Lower lobe of right lung (tissue), 2 donors: Measurements from ENCODE around the gene SMAD9. TPM values are rescaled to one million over a fixed set of nuclear protein-coding genes. Genes with fewer than 3 reads are reported as not detected.

Source experiments
- ATAC-seq, 2 donors: fragments of 200-7000 bp; cut with Tn5 transposase; one replicate each; pipeline ENCODE4 v1.9.1; 2020 to 2022; ENCODE audit warnings: mild to moderate bottlenecking in 2 of 2, moderate library complexity in 2 of 2
- DNase-seq: peaks from one replicate; pipeline ENCODE4 v3.0.0-alpha.2; 2020
- H3K27ac ChIP-seq: fragments of 200-600 bp; one replicate; pipeline ENCODE4 v1.8.0; 2022
- H3K27me3 ChIP-seq: fragments of 200-600 bp; one replicate; pipeline ENCODE4 v1.8.0; 2022; ENCODE audit warnings: low read depth
- H3K36me3 ChIP-seq: fragments of 200-600 bp; one replicate; pipeline ENCODE4 v1.8.0; 2022; ENCODE audit warnings: mild to moderate bottlenecking
- H3K4me1 ChIP-seq: fragments of 200-600 bp; one replicate; pipeline ENCODE4 v1.8.0; 2022
- H3K4me3 ChIP-seq: fragments of 200-600 bp; one replicate; pipeline ENCODE4 v1.8.0; 2022; ENCODE audit warnings: mild to moderate bottlenecking
- H3K9me3 ChIP-seq: fragments of 200-600 bp; one replicate; pipeline ENCODE4 v1.8.0; 2022
- CTCF ChIP-seq: fragments of 200-600 bp; IDR thresholded peaks from one replicate; pipeline ENCODE4 v1.8.0; 2022; ENCODE audit warnings: antibody characterized with exemption, mild to moderate bottlenecking
- intact Hi-C: fragments of 100-400 bp; cut with DNase I; formaldehyde crosslinking; loops from one replicate; pipeline ENCODE4 v1.11.0; 2022
- total RNA-seq: library from RNA; stranded (reverse); fragmentation: NEBNext Ultra II Directional; extraction: Animal tissue kit (Norgen Biotek cat#: 25700); gene quantifications from one replicate; pipeline ENCODE4 v1.2.1, GENCODE V29; 2021
- donor health status: DM: no; HTN: yes; CAD: no; lungs with severe emphysema.

The SMAD9 gene
- total RNA-seq, 1 donor from 2014 or later: 17.6 TPM

- Histone ChIP-seq H3K36me3 (no peaks in the 10 kb centered on the region), H3K4me3 (no peak overlapping the region), H3K4me1 (peaks cover 7% of the 10 kb centered on the region), H3K9me3 (no peaks in the 10 kb centered on the region), H3K27ac (no peak overlapping the region), H3K27me3 (peaks cover 5% of the 10 kb centered on the region)
- intact Hi-C loops: no loop called here
- no peak for TF ChIP-seq CTCF
- no peak for ATAC-seq
- DNase-seq: no peak
Observed at GRCh38 chr13:36921631-36922301, 1.7 kb upstream of the SMAD9 start.

- Histone ChIP-seq H3K36me3 (no peaks in the 10 kb centered on the region), H3K27me3 (peaks cover 5% of the 10 kb centered on the region), H3K4me3 (peak overlapping the region; percentile 62), H3K9me3 (no peaks in the 10 kb centered on the region), H3K4me1 (peaks cover 7% of the 10 kb centered on the region), H3K27ac (peak overlapping the region; percentile 69)
- intact Hi-C loops: no loop called here
- ATAC-seq (no peak), DNase-seq (no peak)
- TF ChIP-seq CTCF: no peak
Observed at GRCh38 chr13:36920616-36921185, 663 bp upstream of the SMAD9 start.

GRCh38 chr13:36919171-36919832, 736 bp downstream of the SMAD9 start:
- Histone ChIP-seq H3K27ac (peak overlapping the region; percentile 72), H3K27me3 (peaks cover 5% of the 10 kb centered on the region), H3K4me1 (peaks cover 7% of the 10 kb centered on the region), H3K36me3 (no peaks in the 10 kb centered on the region), H3K4me3 (peak overlapping the region; percentile 62), H3K9me3 (no peaks in the 10 kb centered on the region)
- DNase-seq (peak; percentile 67), ATAC-seq (peak; percentile 82 to 83)
- intact Hi-C loops: no loop called here
- no peak for TF ChIP-seq CTCF

- Histone ChIP-seq H3K27ac (peak overlapping the region; percentile 72), H3K4me3 (peak overlapping the region; percentile 62), H3K27me3 (peaks cover 5% of the 10 kb centered on the region), H3K36me3 (no peaks in the 10 kb centered on the region), H3K4me1 (peaks cover 7% of the 10 kb centered on the region), H3K9me3 (no peaks in the 10 kb centered on the region)
- no peak for TF ChIP-seq CTCF
- ATAC-seq (peak in 1 of 2 donors; percentile 17), DNase-seq (no peak)
- intact Hi-C loops: no loop called here
Observed at GRCh38 chr13:36918246-36919131, 1.5 kb downstream of the SMAD9 start.

- intact Hi-C loops: no loop called here
Observed at GRCh38 chr13:36917311-36917710, 2.7 kb downstream of the SMAD9 start.

More at GRCh38 chr13:36917311-36917710, 2.7 kb downstream of the SMAD9 start:
- Histone ChIP-seq H3K27me3 (peaks cover 5% of the 10 kb centered on the region), H3K36me3 (no peaks in the 10 kb centered on the region), H3K4me1 (peaks cover 7% of the 10 kb centered on the region), H3K9me3 (no peaks in the 10 kb centered on the region), H3K27ac (no peak overlapping the region), H3K4me3 (no peak overlapping the region)
- DNase-seq: no peak
- no peak for TF ChIP-seq CTCF
- ATAC-seq: no peak
